OCI-M1 (cell line): ENCODE measurements around the gene SLAMF9.

Experiments
- DNase-seq: peaks from one replicate; lab custom pipeline; 2025; lab: John Stamatoyannopoulos, UW

Gene SLAMF9

DNA sequence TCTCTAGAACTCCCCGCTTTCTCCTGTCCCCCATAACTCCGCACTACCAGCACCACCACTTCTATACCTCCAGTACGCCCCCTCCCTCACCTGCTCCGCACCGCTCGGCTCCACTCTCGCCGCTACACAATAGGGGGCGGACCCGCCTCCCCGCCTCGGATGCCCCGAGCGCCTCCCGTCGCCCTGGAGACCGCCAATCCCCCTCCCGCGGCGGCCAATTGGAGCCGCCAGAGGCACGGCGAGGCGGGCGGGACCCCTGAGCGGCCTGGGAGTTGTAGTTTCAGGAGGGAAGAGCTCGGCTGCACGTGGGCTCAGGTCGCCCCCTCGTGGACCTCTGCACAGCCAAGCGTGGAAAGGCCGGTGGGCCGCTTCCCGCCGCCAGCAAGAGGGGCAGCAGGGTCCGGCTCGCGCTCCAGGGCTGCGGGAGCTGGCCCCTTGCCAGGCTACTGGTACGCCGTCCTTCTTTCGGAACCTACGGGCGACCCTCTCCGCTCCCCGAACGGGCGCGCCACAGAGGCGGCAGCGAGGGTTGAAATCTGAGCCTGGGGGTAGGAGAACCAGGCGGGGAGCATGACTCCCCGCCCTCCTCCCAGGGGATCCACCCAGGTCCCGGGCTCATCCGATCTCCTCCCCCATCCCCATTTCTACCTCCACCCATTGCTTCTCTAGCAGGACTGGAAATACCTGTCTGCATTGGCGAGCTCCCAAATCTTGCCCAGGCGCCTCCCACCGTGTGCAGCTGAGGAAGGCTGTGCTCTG lies 8.4 kb downstream of the SLAMF9 start, which contains the start of gene IGSF9:
Gene IGSF9 (minus strand): TSS at position 131 of the 759 bp plus-strand sequence. CDS start 2,159 bp downstream, outside the sequence.
- peak; percentile 49 for DNase-seq

DNA sequence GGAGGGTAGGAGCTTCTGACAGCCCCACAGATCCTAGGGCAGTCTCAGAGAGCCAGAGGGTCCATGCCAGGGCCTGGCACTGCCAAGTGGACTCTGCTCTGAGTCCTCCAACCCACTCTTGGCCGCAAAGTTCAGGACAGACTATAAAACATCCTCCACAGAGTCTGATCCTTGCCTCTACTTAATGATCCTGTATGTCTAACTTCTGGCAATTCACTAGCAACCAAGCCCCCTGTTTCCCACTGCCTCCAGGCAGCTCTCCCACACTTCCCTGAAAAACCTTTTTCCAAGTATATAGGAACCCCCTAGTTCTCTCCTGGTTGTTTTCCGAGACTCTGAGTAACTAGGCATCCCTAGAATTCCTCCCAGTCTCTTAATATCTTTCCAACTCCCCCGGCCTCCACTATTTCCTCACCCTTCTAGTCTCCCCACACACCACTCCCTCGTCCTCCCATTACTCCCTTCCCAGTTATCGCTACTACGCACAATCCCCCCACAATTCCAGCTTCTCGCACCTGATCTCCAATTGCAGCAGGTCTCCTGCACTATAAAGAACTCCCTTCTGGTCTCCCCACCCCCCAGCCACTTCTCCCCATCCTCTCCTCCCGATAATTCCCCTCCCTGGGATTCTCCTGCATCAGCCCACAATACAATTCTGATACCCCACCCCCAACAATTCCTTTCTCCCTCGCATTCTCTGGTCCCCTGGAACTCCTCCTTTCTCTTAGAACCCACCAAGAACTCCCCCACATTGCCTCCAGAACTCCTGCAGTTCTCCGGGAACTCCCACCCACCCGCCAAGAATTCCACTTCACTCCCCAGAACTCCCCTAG lies 9.2 kb downstream of the SLAMF9 start:
- DNase-seq, result no peak

DNA sequence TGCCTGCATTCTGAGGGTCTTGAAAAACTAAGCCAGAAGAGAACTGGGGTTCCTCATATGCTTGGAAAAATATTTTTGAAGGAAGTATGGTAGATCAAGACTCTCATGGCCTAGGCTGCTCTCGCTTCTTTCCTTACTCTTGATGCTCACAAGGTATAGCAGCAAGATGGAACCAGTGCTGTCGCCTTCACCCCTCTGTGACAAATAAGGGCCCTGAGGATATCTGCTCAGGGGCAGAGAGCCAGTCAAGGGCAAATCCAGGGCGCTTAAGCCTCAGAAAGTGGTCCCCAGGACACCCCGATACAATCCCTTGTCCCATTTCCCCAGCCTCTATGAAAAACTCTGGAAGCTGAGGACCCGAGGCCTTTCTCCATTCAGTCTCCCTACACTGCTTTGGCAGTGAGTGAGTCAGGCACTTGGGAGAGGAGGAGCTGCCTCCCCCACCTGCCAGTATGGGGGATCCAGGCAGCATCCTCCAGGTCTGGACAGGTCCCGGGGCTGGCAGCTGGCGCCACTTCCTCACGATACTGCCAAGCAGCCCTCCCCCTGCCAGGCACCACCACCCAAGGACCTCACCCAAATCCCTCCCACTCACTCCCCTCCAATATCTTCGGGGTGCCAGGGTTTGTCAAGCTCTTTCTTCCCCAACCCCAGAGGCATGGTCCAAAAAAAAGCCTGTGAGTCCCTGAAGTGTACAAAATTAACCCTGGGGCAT lies 10.0 kb downstream of the SLAMF9 start:
- DNase-seq, result no peak

DNA sequence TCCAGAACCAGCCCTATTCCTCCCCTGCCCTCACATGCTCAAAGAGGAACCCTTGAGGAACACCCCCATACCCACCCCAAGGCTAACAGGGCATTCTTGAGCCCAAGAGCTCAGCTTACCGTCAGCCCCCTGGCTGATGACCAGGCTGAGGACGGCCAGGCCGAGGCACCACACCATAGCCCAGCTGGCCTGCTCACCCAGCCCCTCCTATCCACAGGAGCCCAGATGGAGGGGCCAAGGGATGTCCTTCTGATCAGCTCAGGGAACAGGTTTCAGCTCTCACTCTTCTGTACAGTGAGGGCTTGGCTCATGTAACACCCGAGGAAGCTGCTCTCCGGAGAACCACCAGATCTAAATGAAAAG lies 10.8 kb downstream of the SLAMF9 start:
- no peak for DNase-seq

DNA sequence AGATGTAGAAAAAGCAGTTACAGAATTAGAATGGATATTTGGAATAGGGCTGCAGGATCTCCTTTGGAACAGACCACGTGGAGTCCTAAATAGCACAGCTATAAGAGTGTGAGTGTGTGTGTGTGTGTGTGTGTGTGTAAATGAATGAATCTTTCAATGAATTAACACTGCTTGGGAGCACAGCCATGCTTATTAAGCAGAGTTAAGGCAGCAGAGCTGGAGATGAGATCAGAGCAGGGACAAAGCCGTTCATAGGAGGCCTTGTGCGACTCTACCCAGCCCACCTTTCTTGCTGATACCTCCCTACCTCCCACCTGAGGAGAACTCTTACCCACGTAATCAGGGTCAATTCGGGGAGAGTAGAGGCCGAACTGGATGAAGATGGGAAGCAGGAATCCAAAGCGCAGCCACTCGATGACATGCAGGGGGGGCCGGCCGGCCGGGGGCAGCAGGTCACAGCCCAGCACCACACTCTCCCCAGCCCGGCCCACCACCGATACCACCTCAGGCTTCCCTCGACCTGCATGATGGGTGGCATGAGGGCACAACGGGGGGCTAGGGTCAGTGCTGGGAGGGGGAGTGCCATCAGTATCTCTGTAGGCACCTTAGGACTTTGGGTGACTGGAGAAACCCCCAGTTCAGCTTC lies 11.3 kb downstream of the SLAMF9 start:
- no peak for DNase-seq

DNA sequence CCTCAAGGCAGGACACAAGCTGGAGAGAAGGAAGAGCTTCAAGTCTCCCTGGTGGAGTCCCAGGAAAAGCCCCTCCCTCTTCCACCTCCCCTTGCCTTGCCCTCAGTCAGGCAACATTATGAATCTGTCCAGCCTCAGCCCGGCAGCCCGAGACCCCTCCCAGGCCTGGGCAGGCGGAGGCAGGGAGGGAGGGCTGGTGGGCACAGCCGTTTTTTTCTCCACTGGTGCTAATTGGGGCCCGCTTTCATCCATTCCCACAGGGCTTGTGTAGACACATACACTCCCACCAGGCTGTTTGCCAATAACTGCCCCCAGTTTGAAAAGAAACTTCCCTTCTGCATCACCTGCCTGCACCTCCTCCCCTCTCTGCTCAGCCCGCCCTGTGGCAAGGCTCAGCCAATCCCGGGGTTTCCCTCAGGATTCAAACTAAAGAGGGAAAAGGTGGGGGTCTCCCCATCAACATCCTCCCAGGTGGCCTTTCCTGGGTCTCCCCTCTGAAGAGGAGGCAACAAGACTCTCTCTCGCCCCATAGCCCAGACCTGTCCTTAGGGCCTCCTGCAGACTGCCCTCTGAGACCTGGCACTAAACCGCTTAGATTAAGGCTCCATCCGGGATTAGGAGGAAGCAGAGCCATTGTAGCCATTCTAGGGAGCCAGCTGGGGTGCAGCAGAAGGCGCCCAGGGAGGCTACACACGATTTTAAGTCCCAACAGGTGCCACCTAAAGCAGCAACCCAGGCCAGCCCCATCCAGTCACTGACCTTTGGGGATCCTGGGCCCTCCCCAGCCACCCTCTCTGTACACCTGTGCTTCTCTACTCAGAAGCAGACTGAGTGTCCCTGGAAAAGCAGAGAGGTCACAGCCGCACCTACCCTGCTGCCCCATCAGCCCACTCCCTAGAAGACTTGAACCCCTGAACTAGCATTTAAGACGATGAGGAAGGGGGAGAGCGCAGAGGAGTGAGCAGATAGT lies 12.2 kb downstream of the SLAMF9 start:
- no peak for DNase-seq

DNA sequence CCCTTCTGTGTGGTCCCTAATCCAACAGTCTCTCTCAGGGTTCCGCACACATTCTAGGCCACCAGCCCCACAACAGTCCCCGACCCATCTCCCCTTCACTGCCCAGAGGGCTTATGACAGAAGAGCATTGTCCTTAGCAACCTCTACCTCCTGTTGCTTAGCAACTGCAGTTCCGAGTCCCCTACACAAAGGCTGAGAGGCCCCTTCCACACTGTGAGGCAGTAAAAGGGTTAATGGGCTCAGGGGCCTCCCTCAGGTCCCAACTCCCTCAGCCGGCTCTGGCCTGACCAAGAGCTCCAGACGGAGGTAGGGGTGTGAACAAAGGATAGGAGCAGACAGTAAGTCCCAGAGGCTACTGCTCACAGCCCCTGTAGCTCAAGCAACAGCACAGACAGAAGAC lies 12.9 kb downstream of the SLAMF9 start:
- DNase-seq, result no peak

DNA sequence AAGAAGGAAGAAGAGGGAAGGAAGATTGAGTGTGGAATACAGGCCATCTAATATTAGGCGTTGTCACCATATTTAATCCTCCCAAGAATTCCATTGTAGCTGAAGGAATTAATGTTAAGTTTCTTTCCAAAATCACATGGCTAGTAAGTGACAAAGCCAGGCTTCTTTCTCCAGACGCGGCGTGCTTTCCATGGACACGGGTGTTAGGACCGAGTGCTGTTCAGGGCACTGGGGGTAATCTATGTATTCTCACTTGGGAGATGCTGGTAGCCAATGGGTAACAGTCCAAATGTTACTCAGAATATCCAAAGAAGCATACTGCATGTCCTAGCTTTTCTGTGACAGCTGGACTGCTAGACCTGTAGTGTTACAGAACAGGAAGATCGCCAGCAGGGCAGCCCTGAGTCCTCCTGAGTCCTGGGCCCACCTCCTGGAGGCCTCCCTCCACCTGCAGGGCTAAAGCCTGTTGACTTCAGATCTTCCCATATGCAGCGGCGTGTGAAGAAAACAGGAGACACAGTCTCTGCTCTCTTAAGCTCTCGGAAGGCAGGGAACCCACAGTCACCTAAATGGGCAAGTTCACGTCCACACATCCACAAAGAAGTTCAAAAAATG lies 13.9 kb downstream of the SLAMF9 start:
- no peak for DNase-seq

DNA sequence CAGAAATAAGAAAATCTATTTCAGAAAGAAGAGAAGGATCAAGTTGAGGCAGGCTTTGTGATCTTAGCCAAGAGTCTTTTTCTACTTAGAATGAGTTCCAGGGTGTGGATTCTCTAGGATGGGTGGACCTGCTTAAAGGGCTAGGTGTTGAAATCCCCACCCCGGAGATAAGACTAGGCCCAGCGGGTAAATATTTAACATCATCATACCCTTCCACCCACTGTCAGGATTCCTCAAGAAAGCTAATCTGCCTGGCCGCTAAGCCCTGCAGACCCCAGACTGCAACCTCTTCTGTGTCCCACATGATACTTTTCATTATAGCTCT lies 14.4 kb downstream of the SLAMF9 start:
- no peak for DNase-seq

DNA sequence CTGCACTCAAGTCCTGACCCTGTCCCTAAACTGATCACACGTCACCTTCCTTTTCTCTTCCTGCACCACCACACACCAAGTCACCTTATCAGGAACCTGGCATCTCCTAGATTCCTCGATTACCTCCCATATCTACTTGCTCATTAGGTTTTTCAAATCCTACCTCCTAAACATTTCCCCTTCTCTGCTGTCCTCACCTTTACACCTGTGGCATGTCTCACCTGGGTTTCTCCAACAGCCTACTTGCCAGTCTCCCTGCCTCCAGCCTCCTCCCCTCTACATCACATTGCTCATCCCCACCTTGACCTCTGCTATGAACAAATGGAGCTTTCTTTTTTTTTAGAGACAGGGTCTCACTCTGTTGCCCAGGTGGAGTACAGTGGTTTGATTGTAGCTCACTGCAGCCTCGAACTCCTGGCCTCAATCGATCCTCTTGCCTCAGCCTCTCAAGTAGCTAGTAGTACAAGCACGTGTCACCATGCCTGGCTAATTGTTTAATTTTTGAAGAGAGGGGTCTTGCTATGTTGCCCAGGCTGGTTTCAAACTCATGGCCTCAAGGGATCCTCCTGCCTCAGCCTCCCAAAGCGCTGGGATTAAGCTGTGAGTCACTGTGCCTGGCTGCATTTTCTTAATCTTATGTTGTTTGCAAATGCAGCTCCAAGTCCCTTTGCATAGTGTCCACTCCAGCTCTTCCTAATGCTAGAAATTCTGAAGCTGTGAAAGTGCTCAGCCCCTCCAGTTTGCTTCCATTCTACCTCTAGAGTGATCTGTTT lies 14.9 kb downstream of the SLAMF9 start:
- no peak for DNase-seq

DNA sequence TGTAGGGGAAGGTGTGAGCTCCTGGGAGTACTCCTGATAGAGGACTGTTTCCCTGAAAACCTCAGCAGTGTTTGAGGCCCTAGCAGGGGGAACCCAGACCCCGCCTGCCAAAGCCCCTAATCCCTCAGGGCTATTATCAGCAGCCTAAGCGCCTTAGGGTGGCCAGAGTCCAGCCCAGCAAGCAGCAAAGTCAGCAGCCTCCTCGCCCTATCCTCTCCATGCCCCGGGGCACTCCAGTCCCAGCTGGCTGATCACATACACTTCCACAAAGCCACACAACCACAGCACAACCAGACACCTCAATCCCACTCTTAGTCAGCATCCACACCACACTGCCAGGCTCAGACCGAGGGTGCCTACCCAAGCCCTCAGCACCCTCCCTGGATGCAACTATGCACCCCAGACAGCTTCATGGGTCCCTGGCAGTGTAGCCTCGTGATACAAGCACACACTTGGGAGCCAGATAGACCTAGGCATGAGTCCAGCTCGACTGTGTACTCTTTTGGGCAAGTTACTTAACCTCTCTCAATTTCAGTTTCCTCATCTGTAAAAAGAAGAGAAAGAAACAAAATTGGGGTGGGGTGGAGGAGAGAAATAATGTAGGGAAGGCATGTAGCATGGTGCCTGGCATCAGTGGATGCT lies 15.7 kb downstream of the SLAMF9 start:
- DNase-seq, result no peak

DNA sequence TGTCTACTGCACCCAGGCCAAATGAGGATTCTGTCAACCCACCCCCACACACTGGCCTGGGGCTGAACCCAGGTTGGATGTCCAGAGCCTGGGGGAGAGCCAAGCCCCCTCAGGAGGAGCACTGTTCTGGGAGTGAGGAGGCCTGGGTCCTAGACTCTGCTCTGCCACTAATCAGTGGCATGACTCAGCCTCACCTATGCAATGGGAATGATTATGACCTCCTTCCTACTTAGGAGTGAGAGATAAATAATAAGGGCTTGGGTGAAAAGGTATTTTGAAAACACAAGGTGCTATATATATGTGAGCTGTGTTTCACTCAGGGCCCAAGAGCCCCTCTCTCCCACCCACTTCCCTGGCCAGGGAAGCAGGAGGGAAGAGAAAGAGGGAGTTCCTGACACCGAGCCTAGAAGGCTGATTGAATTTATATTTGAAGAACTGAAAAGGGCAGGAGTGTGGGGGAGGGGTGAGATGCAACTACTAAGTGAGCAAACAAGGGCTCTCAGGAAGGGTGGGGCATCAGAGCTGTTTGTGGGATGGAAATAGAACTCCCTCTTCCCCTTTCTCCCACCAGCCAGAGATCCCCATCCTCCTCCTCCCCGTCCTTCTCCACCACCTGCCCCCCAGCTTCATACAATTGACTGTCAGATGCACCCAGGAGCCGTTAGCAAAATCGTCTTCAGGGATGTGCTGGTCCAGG lies 16.8 kb downstream of the SLAMF9 start:
- DNase-seq, result peak; percentile 57

DNA sequence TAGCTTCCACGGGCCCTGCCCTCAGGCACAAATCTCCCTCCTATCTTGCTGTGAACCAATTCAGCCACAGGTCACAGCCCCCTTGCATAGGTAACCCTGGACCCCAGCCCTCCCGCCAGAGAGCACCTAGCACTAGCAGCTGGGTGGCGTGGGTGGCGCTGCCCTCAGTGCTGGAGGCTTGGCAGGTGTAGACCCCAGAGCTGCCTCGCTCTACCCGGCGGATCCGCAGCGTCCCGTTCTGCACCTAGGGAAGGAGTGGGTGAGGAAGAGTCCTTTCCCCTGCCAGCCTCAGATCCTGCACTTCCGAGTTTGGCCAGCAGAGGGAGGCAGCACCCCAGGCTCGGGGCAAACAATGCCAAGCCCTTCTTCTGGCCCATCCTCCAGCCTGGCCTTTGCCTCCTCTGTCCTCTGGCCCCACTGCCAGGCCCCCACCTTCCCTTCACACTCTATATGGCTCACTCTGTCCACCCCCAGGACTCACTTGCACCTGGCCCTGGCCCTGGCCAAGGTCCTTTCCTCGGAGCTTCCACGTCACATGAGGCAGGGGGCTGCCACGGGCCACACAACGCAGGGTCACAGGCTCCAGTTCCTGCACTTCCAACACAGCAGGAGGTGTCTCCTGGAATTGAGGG lies 17.6 kb downstream of the SLAMF9 start:
- peak; percentile 87 for DNase-seq

DNA sequence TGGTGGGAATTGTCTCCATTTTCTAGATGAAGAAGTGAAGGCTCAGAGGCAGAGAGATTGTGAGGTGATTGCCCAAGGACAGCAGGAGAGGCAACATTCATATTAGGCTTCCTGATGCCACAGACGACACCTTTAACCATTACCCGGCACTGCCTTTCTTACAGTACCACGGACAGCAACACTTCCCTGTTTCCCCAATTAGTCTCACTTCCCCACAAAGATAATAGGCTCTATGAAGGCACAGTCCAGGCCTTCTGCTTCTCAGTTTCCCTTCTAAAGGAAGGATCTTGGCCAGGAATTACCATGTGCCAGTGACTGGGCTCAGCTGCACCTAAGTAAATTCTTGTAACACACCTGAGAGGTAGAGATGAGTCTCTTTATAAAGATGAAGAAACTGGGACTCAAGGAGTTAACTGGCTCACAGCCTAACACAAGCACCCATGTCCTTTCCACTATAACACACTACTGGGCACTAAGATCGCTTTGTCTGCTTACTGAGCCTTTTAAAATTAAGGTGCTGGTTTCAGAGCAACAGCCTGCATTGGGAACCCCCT lies 18.2 kb downstream of the SLAMF9 start:
- DNase-seq, result peak; percentile 62

DNA sequence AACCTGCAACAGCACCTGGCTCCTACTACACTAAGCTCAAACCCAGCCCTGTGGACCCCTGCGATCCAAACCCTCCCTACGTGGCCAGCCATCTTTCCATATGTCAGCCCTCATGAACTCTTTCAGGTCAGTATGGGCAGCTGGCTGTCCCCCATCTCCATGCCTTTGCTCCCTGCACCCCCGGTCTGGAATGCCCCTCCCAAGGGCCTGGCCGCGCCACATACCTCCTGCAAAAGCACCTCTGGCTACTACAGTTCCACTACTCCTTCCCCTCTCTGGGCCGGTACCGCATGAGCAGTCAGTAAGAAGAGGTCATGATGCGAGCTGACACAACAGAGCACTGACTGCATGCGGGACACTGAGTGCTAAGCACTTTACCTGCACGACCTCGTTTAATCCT lies 18.7 kb downstream of the SLAMF9 start:
- no peak for DNase-seq

DNA sequence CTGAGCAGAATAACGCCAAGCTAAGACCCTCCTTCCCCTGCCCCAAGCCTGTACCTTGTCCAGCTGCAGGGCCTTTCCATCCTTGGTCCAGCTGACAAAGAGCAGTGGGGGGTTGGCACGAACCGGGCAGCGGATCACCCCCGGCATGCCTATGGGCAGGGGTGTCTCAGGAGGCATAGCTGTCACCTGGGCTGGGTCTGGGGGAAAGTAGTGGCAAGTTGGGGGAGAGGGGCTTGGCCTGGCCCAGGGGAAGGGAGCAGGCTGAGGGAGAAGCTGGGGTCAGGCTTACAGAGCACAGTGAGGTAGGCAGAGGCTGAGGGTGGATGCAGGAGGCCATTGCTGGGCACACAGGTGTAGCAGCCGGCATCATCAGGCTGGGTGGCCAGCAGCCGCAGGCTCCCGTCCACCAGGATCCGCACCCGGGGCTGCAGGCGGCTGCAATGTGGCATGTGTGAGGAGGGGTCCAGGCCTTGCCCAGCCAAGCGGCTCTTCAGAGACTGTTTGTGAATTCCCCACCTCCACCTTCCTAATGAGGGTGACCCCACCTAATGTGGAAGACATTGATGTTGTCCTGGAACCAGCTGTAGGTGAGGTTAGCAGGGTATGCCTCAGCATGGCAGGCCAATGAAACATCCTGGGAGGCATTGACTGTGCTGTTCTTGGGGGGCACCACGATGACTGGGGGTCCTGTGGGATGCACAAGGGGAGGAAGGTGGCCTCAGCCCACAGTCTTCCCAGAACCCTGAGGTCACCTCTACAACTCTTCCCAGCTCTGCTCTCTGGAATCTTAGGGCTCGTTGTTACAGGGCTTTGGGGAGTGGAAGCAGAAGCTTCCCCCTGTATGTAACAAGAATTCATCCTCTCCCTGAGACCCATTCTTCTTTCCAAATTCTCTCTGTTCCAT lies 19.6 kb downstream of the SLAMF9 start:
- DNase-seq, result no peak

DNA sequence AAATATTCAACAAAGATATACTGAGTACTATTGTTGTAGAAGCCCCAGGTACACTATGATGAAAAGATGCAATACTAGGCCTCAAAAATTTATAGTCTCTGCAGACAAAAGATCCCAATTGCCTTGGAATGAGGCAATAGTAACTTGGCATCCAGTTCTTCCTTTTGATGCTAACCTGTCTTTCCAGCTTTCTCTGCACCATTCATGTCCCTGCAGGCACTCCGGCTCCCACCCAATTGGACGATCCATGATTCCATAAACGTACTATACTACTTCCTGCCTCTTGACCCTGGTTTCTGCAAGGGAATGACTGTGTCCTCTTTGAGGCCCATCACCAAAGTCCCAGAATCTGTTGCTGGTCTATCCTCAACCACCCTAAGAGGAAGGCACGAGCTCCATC lies 20.7 kb downstream of the SLAMF9 start:
- DNase-seq, result no peak
